Measurements from ENCODE around the gene C19orf85. TPM values are rescaled to one million over a fixed set of nuclear protein-coding genes. Genes with fewer than 3 reads are reported as not detected.
A peak's percentile ranks its signal among the peaks of the same experiment; 100 is the strongest.

The C19orf85 gene
- total RNA-seq, 2 donors from 2014 or later = not detected

DNA sequence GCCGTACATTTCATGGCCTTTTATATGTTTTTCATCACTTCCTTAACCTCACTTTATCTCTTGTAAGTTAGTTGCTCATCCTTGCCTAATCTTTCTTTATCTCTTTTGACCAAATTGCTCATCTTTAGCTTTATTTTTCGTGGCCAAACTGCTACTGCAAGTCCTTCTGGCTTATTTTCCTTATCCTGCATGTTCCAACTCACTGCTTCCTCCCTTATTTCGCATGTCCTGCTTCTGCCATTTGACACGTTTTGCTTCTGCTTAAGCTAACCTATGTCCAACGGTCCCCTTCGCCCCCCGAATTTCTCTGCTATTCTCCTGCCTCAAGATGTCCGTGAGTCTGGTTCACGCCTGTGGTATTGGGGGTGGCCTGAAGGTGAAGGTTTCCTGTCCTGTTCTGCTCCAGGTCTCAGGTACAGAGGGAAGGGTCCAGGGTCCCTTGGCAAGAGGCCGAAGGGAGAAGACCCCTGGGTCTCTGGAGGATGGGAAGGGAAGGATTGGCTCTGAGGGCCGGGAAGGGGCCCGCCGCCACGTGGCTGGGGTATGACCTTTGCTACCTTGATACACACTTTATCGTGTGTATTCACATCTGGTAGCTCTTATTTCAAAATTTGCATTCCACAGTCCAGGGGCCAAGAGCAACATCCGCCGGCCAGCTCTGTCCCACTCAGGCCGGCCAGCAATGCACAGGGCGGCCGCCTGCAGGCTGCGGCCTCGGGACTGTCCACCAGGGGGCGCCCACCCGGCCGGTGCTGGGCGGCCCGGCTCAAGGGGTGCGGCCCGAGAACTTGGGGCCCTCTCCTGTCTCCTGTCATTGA, 2.9 kb upstream of the C19orf85 start:
- Histone ChIP-seq H3K9me3 (no peaks in the 10 kb centered on the region), H3K36me3 (no peaks in the 10 kb centered on the region), H3K27me3 (no peaks in the 10 kb centered on the region), H3K4me1 (peaks cover 0 to 12% of the 10 kb centered on the region in 2 donors), H3K27ac (no peak overlapping the region), H3K4me3 (no peak overlapping the region)
- DNase-seq (ENCODE audit: low spot score) = peak; percentile 81
- TF ChIP-seq CTCF (IDR thresholded peaks at IDR 0.05) = peak; percentile 96 to 99

DNA sequence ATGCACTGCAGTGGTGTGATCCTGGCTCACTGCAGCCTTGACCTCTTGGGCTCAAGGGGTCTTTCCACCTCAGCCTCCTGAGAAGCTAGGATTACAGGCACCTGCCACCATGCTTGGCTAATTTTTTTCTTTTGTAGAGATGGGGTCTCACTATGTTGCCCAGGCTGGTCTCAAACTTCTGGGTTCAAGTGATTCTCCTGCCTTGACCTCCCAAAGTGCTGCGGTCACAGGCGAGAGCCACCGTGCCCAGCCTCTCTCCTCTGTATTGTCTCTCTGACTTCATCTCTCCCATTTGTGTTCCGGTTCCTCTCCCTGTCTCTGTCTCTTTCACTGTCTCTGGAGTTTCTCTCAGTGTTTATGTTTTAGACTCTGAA, 1.7 kb upstream of the C19orf85 start:
- DNase-seq (ENCODE audit: low spot score) = no peak
- no peak overlapping the region for H3K4me3 ChIP-seq
- no peaks in the 10 kb centered on the region for H3K36me3 ChIP-seq
- no peak overlapping the region for H3K27ac ChIP-seq
- no peaks in the 10 kb centered on the region for H3K9me3 ChIP-seq
- no peaks in the 10 kb centered on the region for H3K27me3 ChIP-seq
- TF ChIP-seq CTCF (IDR thresholded peaks at IDR 0.05) = no peak
- H3K4me1 ChIP-seq = peaks cover 0 to 19% of the 10 kb centered on the region in 2 donors

DNA sequence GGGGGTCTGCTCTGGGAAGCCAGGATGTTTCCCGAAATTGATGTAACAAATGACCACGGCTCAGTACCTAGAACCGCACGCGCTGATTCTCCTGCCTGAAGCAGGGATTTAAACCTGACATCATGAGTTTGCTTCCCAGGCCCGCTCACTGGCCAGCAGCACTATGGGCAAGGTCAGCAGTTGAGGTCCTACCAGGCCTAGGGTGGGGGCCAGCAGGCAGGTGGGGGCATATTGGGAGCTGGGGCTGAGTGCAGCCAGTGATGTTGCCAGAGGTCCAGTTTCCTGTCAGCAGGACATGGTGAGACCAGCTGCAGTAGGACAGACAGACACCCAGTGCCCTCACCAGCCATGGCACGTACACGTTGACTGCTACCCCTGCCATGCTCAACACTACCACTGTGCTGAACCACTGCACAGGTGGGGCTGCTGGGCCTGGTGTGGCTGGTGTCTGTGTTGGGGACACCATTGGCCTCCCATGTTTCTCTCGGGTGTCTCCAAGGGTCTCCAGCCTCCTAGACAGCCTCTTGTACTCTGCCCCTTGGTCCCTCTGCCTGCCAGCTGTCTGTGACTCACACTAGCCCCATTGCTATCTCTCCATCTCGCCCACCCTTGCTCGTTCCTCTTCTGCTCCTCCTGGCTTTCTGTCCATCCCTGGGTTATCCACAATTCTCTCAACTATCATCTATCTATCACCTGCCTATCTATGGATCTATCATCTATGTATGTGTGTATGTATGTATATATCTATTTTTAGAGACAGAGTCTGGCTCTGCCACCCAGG, 1.1 kb upstream of the C19orf85 start:
- no peak for DNase-seq (ENCODE audit: low spot score)
- Histone ChIP-seq H3K4me3 (no peak overlapping the region), H3K27ac (no peak overlapping the region), H3K4me1 (peaks cover 0 to 25% of the 10 kb centered on the region in 2 donors), H3K27me3 (no peaks in the 10 kb centered on the region), H3K9me3 (no peaks in the 10 kb centered on the region), H3K36me3 (no peaks in the 10 kb centered on the region)
- no peak for TF ChIP-seq CTCF (IDR thresholded peaks at IDR 0.05)

- TF ChIP-seq CTCF (IDR thresholded peaks at IDR 0.05) = no peak
- Histone ChIP-seq H3K9me3 (no peaks in the 10 kb centered on the region), H3K27ac (no peak overlapping the region), H3K4me1 (peaks cover 0 to 39% of the 10 kb centered on the region in 2 donors), H3K4me3 (no peak overlapping the region), H3K36me3 (no peaks in the 10 kb centered on the region), H3K27me3 (no peaks in the 10 kb centered on the region)
- no peak for DNase-seq (ENCODE audit: low spot score)
These were observed 401 bp downstream of the C19orf85 start for GRCh38 chr19:55464039-55464661.

- H3K27ac ChIP-seq = no peak overlapping the region
- no peaks in the 10 kb centered on the region for H3K27me3 ChIP-seq
- peaks cover 0 to 39% of the 10 kb centered on the region in 2 donors for H3K4me1 ChIP-seq
- no peak overlapping the region for H3K4me3 ChIP-seq
- DNase-seq (ENCODE audit: low spot score) = no peak
- H3K9me3 ChIP-seq = no peaks in the 10 kb centered on the region
- TF ChIP-seq CTCF (IDR thresholded peaks at IDR 0.05) = no peak
- H3K36me3 ChIP-seq = no peaks in the 10 kb centered on the region
These were observed 944 bp downstream of the C19orf85 start for GRCh38 chr19:55463583-55464031.

Measured in right atrium auricular region (tissue), 2 donors.